Endothelial cell of umbilical vein (primary cell): Measurements from ENCODE around the gene THUMPD3. TPM values are rescaled to one million over a fixed set of nuclear protein-coding genes. Genes with fewer than 3 reads are reported as not detected.

Experiments used
- BruUV-seq: library from RNA; stranded (reverse); fragments of 400-500 nt; replicated peaks from 2 replicates; lab custom pipeline; 2021; lab: Mats Ljungman, UMichigan
- CTCF ChIA-PET: fragments of 300-600, 350-600 bp; sonication (Branson Sonifier 250); formaldehyde crosslinking; loops from one replicate; lab custom pipeline; 2021; ENCODE audit warnings: antibody characterized with exemption, inconsistent platforms; lab: Charles Lee
- POLR2A ChIA-PET: fragments of 300-600, 350-600 bp; sonication (Branson Sonifier 250); formaldehyde crosslinking; loops from one replicate; lab custom pipeline; 2021; ENCODE audit warnings: antibody characterized with exemption, inconsistent platforms; lab: Charles Lee
- DNase-seq: peaks from one replicate; pipeline ENCODE4 v3.0.0-alpha.2; 2011; ENCODE audit warnings: low read depth, low spot score
- FAIRE-seq: peaks from 2 replicates; lab custom pipeline; 2011; peaks lifted over from hg19 to GRCh38; lab: Jason Lieb, UNC
- H2AFZ ChIP-seq: 2 replicates; pipeline ENCODE4 v1.6.0; 2012; ENCODE audit warnings: low read depth, low read length, control low read depth, inconsistent platforms
- H3K27ac ChIP-seq: 2 replicates; pipeline ENCODE4 v1.5.1; 2011; ENCODE audit warnings: low read depth, mild to moderate bottlenecking, control low read depth, low read length, moderate library complexity; ENCODE audit not compliant: insufficient read depth
- H3K27me3 ChIP-seq, 2 experiments: 2 replicates each; pipeline versions ENCODE4 v1.6.0 to v1.6.1; 2011; ENCODE audit warnings: low read length in 2 of 2, mixed read lengths in 1 of 2; ENCODE audit not compliant: control insufficient read depth in 2 of 2, insufficient read depth in 2 of 2
- H3K36me3 ChIP-seq, 2 experiments: 2 replicates in 1 of 2; 3 replicates in 1 of 2; pipeline ENCODE4 v1.5.1; 2011; ENCODE audit warnings: low read length in 2 of 2, mild to moderate bottlenecking in 1 of 2, moderate library complexity in 1 of 2; ENCODE audit not compliant: control insufficient read depth in 2 of 2, insufficient read depth in 2 of 2; ENCODE audit errors: extremely low read depth in 1 of 2
- H3K4me1 ChIP-seq: 3 replicates; pipeline ENCODE4 v1.5.1; 2011; ENCODE audit warnings: mild to moderate bottlenecking, low read length; ENCODE audit not compliant: control insufficient read depth, insufficient read depth; ENCODE audit errors: extremely low read depth
- H3K4me2 ChIP-seq: 2 replicates; pipeline ENCODE4 v1.6.1; 2011; ENCODE audit warnings: low read length, control low read depth, mixed read lengths; ENCODE audit not compliant: insufficient read depth
- H3K4me3 ChIP-seq, 3 experiments: fragments of 200-600 bp in 1 of 3; sonication (generic), shearing (Covaris generic) in 1 of 3; replicated peaks in 1 of 3; 2 replicates each; pipeline ENCODE4 v1.5.1; 2011 to 2016; ENCODE audit warnings: control low read depth in 3 of 3, low read length in 3 of 3, mild to moderate bottlenecking in 2 of 3, inconsistent platforms in 1 of 3, low read depth in 1 of 3, moderate library complexity in 1 of 3; ENCODE audit not compliant: insufficient read depth in 1 of 3
- H3K79me2 ChIP-seq: 2 replicates; pipeline ENCODE4 v1.6.0; 2012; ENCODE audit warnings: low read length, inconsistent platforms; ENCODE audit not compliant: control insufficient read depth, insufficient read depth
- H3K9ac ChIP-seq: replicated peaks from 2 replicates; pipeline ENCODE3; 2011; ENCODE audit warnings: low read length, control low read depth; ENCODE audit not compliant: insufficient read depth; ENCODE audit errors: extremely low read depth
- H3K9me1 ChIP-seq: replicated peaks from 3 replicates; pipeline ENCODE4 v1.6.0; 2011; ENCODE audit warnings: mild to moderate bottlenecking, low read length; ENCODE audit not compliant: control insufficient read depth, insufficient read depth; ENCODE audit errors: extremely low read depth
- H3K9me3 ChIP-seq: replicated peaks from 2 replicates; pipeline ENCODE4 v1.5.1; 2012; ENCODE audit warnings: low read length, inconsistent platforms; ENCODE audit not compliant: control insufficient read depth, insufficient read depth
- H4K20me1 ChIP-seq: replicated peaks from 2 replicates; pipeline ENCODE3; 2011; ENCODE audit warnings: mild to moderate bottlenecking, low read length; ENCODE audit not compliant: control insufficient read depth, insufficient read depth; ENCODE audit errors: extremely low read depth
- CTCF ChIP-seq, 2 donors: IDR thresholded peaks; 1 replicate in 1 of 2; 2 replicates in 1 of 2; pipeline ENCODE4 v1.5.1; 2011; ENCODE audit warnings: low read length in 2 of 2, mild to moderate bottlenecking in 2 of 2, moderate library complexity in 2 of 2, control low read depth in 1 of 2, inconsistent platforms in 1 of 2, low read depth in 1 of 2; ENCODE audit not compliant: insufficient read depth in 1 of 2; ENCODE audit errors: extremely low read depth in 1 of 2
- EZH2 ChIP-seq: IDR thresholded peaks from 2 replicates; pipeline ENCODE4 v1.6.1; 2012; ENCODE audit warnings: borderline replicate concordance, low read depth, mild to moderate bottlenecking, moderate library complexity, low read length, inconsistent platforms; ENCODE audit not compliant: severe bottlenecking
- GATA2 ChIP-seq: IDR thresholded peaks from 2 replicates; pipeline ENCODE4 v1.7.0; 2011; ENCODE audit warnings: low read depth, mild to moderate bottlenecking, moderate library complexity, mixed read lengths, low read length; ENCODE audit not compliant: insufficient read length, insufficient read depth
- JUN ChIP-seq: IDR thresholded peaks from 2 replicates; pipeline ENCODE4 v1.6.1; 2011; ENCODE audit warnings: borderline replicate concordance, low read depth; ENCODE audit not compliant: insufficient read length, insufficient read depth
- MAX ChIP-seq: IDR thresholded peaks from 2 replicates; pipeline ENCODE4 v1.6.1; 2011; ENCODE audit not compliant: insufficient read depth, insufficient read length
- MYC ChIP-seq: IDR thresholded peaks from one replicate; pipeline ENCODE4 v1.6.1; 2011; ENCODE audit warnings: mild to moderate bottlenecking, low read depth, low read length
- POLR2A ChIP-seq: IDR thresholded peaks from 2 replicates; pipeline ENCODE4 v1.6.1; 2012; ENCODE audit warnings: low read depth, mild to moderate bottlenecking, control low read depth, low read length
- POLR2AphosphoS5 ChIP-seq: IDR thresholded peaks from 2 replicates; pipeline ENCODE4 v1.6.1; 2012; ENCODE audit warnings: low read depth, mild to moderate bottlenecking, control low read depth, low read length, moderate library complexity; ENCODE audit not compliant: insufficient read depth
- dilution Hi-C: fragments of 300-500 bp; cut with MboI; formaldehyde crosslinking; loops from one replicate; pipeline ENCODE4 v1.15.0; 2019; ENCODE audit warnings: low sequenced_read_pairs; ENCODE audit not compliant: extremely low pct_ligation_motif_present
- intact Hi-C: fragments of 100-400 bp; cut with micrococcal nuclease; formaldehyde crosslinking; loops from one replicate; pipeline ENCODE4 v1.10.0; 2022
- polyA plus RNA-seq, 4 experiments: library from polyadenylated mRNA; depleted of rRNA in 3 of 4; stranded (reverse) in 3 of 4; unstranded in 1 of 4; fragments of >200 nt; gene quantifications; 2 replicates each; pipeline versions ENCODE4 v1.2.1 to v1.2.3, GENCODE V29; 2011 to 2012; ENCODE audit warnings: missing spikeins in 1 of 4
- total RNA-seq: library from RNA; stranded (reverse); gene quantifications from 2 replicates; pipeline ENCODE4 v1.2.3, GENCODE V29; 2021

The THUMPD3 gene
- total and polyA plus RNA-seq, 2 donors (not counting 3 experiments of a cell fraction or from before 2014, with no cell fraction given): 10.0 to 26.5 TPM

GRCh38 chr3:9332250-9333030, 30.4 kb upstream of the THUMPD3 start:
- TF ChIP-seq MYC (no peak), MAX (no peak), GATA2 (no peak), POLR2A (no peak), POLR2AphosphoS5 (no peak), EZH2 (no peak), JUN (no peak), CTCF (IDR thresholded peaks at IDR 0.05; ENCODE audit: extremely low read depth in 1 of 2, insufficient read depth in 1 of 2, low read depth in 1 of 2, low read length in 2 of 2) (no peak)
- dilution Hi-C loops (no loop called here), intact Hi-C loops (no loop called here)
- DNase-seq: no peak
- POLR2A ChIA-PET: no interaction called here
- H3K79me2 ChIP-seq: no peaks in the 10 kb centered on the region
- CTCF ChIA-PET: no interaction called here
- H3K4me1 ChIP-seq: no peaks in the 10 kb centered on the region
- no peak overlapping the region for H3K9ac ChIP-seq
- no peak overlapping the region for H3K27ac ChIP-seq
- peaks cover 0 to 6% of the 10 kb centered on the region in 2 experiments for H3K27me3 ChIP-seq
- BruUV-seq: no TSS peak
- H3K9me3 ChIP-seq: no peaks in the 10 kb centered on the region
- no peak overlapping the region for H3K4me2 ChIP-seq
- no peak overlapping the region for H3K4me3 ChIP-seq
- H4K20me1 ChIP-seq: no peaks in the 10 kb centered on the region
- H3K9me1 ChIP-seq: no peaks in the 10 kb centered on the region
- no peak for FAIRE-seq
- H3K36me3 ChIP-seq: no peaks in the 10 kb centered on the region
- H2AFZ ChIP-seq: no peak overlapping the region
